Ishikawa (cell line): Measurements from ENCODE around the gene MAP2K6.

Source experiments
- CEBPB ChIP-seq: IDR thresholded peaks from 2 replicates; pipeline ENCODE4 v1.6.1; 2012
- CREB1 ChIP-seq: IDR thresholded peaks from 2 replicates; pipeline ENCODE4 v1.6.1; 2012; ENCODE audit warnings: low read depth
- EGR1 ChIP-seq: IDR thresholded peaks from 2 replicates; pipeline ENCODE4 v1.6.1; 2012
- EP300 ChIP-seq: IDR thresholded peaks from 2 replicates; pipeline ENCODE4 v1.6.1; 2012; ENCODE audit warnings: borderline replicate concordance
- FOXM1 ChIP-seq: IDR thresholded peaks from 2 replicates; pipeline ENCODE4 v1.6.1; 2012; ENCODE audit warnings: low read depth, borderline replicate concordance
- NFIC ChIP-seq: IDR thresholded peaks from 2 replicates; pipeline ENCODE4 v1.6.1; 2012
- RAD21 ChIP-seq: IDR thresholded peaks from 2 replicates; pipeline ENCODE4 v1.6.1; 2012; ENCODE audit warnings: low read depth
- TAF1 ChIP-seq: IDR thresholded peaks from 2 replicates; pipeline ENCODE4 v1.6.1; 2012; ENCODE audit warnings: low read depth, mild to moderate bottlenecking
- TCF12 ChIP-seq: IDR thresholded peaks from 2 replicates; pipeline ENCODE4 v1.6.1; 2012; ENCODE audit warnings: low read depth
- TEAD4 ChIP-seq: IDR thresholded peaks from 2 replicates; pipeline ENCODE4 v1.6.1; 2012
- YY1 ChIP-seq: IDR thresholded peaks from 2 replicates; pipeline ENCODE4 v1.6.1; 2012; ENCODE audit warnings: low read depth
- ZBTB7A ChIP-seq: IDR thresholded peaks from 2 replicates; pipeline ENCODE4 v1.6.1; 2012; ENCODE audit warnings: low read depth
- TF ChIP-seq, protein P1 (sequence below): IDR thresholded peaks from 2 replicates; pipeline ENCODE4 v1.6.1; 2012
- TF ChIP-seq, protein P2 (sequence below): IDR thresholded peaks from 2 replicates; pipeline ENCODE4 v1.6.1; 2012; ENCODE audit warnings: low read depth, mild to moderate bottlenecking
- TF ChIP-seq, protein P3 (sequence below): IDR thresholded peaks from 2 replicates; pipeline ENCODE4 v1.6.1; 2012

Gene MAP2K6

DNA sequence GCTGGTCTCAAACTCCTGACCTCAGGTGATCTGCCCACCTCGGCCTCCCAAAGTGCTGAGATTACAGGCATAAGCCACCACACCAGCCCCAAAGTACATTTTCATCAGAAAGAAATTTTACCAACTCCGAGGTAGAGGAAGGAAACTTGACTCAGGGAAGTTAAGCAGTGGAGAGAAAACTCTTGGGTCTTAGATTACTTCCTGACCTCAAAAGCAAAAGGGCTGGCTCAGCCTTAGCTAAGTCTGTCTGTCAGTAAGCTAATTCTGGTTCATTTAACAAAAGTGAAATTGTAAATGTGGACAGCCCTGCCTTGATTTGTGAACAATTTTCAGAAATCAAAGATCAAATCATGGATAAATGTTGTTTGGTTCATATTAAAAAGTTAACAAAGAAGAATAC is 30.6 kb downstream of the MAP2K6 start:
- TF ChIP-seq, protein P1, sequence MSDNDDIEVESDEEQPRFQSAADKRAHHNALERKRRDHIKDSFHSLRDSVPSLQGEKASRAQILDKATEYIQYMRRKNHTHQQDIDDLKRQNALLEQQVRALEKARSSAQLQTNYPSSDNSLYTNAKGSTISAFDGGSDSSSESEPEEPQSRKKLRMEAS: no peak
- TF ChIP-seq YY1 (no peak), RAD21 (no peak)

DNA sequence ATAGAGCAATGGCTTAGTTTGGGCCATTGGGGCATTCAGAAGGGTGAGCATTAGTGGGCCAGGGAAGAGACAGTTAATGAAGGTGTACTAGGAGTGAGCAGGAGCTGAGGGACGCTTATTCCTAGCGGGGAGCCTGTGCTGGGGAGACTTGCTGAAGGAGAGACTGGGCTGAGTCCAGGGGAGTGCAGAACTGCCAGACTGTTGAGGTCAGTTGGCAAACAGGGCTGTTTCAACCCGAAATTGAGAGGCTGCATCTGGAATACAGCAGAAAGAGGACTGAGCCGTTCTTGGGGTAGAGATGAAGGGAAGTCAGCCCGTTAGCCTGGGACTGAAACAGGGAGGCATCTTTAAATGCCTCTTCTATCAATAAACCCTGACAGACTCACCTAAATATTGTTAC is 33.2 kb downstream of the MAP2K6 start:
- TF ChIP-seq, protein P1: no peak
- TF ChIP-seq TEAD4 (no peak), EP300 (no peak), NFIC (no peak), YY1 (no peak), TAF1 (no peak), CEBPB (no peak), EGR1 (no peak)
- TF ChIP-seq, protein P2, sequence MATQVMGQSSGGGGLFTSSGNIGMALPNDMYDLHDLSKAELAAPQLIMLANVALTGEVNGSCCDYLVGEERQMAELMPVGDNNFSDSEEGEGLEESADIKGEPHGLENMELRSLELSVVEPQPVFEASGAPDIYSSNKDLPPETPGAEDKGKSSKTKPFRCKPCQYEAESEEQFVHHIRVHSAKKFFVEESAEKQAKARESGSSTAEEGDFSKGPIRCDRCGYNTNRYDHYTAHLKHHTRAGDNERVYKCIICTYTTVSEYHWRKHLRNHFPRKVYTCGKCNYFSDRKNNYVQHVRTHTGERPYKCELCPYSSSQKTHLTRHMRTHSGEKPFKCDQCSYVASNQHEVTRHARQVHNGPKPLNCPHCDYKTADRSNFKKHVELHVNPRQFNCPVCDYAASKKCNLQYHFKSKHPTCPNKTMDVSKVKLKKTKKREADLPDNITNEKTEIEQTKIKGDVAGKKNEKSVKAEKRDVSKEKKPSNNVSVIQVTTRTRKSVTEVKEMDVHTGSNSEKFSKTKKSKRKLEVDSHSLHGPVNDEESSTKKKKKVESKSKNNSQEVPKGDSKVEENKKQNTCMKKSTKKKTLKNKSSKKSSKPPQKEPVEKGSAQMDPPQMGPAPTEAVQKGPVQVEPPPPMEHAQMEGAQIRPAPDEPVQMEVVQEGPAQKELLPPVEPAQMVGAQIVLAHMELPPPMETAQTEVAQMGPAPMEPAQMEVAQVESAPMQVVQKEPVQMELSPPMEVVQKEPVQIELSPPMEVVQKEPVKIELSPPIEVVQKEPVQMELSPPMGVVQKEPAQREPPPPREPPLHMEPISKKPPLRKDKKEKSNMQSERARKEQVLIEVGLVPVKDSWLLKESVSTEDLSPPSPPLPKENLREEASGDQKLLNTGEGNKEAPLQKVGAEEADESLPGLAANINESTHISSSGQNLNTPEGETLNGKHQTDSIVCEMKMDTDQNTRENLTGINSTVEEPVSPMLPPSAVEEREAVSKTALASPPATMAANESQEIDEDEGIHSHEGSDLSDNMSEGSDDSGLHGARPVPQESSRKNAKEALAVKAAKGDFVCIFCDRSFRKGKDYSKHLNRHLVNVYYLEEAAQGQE: no peak
- TF ChIP-seq, protein P3, sequence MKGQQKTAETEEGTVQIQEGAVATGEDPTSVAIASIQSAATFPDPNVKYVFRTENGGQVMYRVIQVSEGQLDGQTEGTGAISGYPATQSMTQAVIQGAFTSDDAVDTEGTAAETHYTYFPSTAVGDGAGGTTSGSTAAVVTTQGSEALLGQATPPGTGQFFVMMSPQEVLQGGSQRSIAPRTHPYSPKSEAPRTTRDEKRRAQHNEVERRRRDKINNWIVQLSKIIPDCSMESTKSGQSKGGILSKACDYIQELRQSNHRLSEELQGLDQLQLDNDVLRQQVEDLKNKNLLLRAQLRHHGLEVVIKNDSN: no peak

DNA sequence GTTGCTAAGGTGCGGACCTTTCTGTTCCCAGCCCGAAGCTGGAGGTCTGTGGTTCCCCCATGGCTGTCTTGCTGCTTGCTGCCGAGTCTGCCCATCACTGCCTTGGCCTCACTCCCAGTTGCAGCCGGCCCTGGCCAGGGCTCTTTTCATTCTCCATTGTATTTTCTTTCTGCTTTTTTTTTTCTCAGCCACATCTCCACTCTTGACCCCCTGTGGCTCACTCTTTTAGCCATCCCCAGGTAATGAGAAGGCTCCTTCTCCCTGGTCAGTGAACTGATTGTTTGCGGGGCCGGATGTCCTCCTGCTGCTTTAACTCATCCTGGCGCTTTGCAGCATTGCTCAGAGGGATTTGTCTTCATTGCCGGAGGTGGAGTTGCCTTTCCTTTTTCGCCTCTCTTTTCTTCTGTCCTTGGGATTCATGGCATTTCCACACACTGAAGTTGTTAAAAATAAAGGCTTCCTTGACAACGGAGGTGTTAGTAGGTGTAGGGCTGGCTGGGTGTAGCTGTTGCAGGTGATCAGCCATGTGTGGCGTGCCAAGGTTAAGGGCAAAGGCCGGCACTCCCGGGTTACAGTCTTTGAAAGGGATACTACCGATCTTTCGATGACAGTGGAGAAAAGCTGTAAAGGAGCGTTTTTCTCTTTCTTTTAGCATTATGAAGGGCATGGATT is 34.1 kb downstream of the MAP2K6 start:
- TF ChIP-seq, protein P2: no peak
- TF ChIP-seq FOXM1 (0 out of 2 replicates have a peak, but pooled peaks have one; percentile 16), TEAD4 (0 out of 2 replicates have a peak, but pooled peaks have one; percentile 27), ZBTB7A (no peak), EGR1 (no peak), EP300 (peak; percentile 46; the same call in 1 of the 2 replicates), YY1 (0 out of 2 replicates have a peak, but pooled peaks have one; percentile 29), TCF12 (peak; percentile 56), NFIC (peak; percentile 46), CEBPB (no peak), RAD21 (no peak), TAF1 (no peak)
- TF ChIP-seq, protein P1: no peak; the same call in 1 of the 2 replicates
- TF ChIP-seq, protein P3: no peak

DNA sequence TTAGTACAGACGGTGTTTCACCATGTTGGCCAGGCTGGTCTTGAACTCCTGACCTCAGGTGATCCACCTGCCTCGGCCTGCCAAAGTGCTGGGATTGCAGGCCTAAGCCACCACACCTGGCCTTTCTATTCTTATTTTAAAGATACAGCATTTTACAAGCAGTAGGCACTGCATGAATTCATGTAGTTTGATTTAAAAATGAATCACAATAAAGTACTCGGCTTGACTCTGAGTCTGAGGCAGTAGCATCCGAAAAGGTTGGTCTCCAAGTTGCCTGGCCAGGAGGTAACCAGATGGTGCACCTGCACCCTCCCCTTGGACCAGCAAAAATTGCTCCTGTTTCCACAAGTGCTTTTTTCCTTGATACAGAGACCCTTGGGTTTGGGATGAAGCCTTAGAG is 35.6 kb downstream of the MAP2K6 start:
- TF ChIP-seq CEBPB: no peak
- no peak for TF ChIP-seq FOXM1
- TF ChIP-seq YY1: no peak
- no peak for TF ChIP-seq TEAD4
- no peak for TF ChIP-seq TCF12
- TF ChIP-seq, protein P1: no peak
- TF ChIP-seq, protein P2: no peak
- TF ChIP-seq RAD21: no peak
- TF ChIP-seq, protein P3: no peak
- no peak for TF ChIP-seq ZBTB7A
- TF ChIP-seq CREB1: no peak
- no peak for TF ChIP-seq EGR1
- no peak for TF ChIP-seq TAF1
- no peak for TF ChIP-seq NFIC
- TF ChIP-seq EP300: no peak
